Peyer's patch (tissue), 4 donors: ENCODE data around the gene CYP2C9.

ENCODE experiments used
- CTCF ChIP-seq, 6 experiments: fragments of 450-650 bp in 4 of 6; fragments of 200-600 bp in 2 of 6; sonication (generic) in 1 of 6; IDR thresholded peaks; one replicate each; pipeline ENCODE4 v1.5.1; 2017 to 2019; ENCODE audit warnings: antibody characterized with exemption in 6 of 6, mild to moderate bottlenecking in 3 of 6, moderate library complexity in 1 of 6
- POLR2A ChIP-seq, 2 donors: fragments of 450-650 bp; IDR thresholded peaks; one replicate each; pipeline ENCODE4 v1.5.1; 2017; ENCODE audit warnings: antibody characterized with exemption in 2 of 2, mild to moderate bottlenecking in 2 of 2, moderate library complexity in 2 of 2

GRCh38 chr10:94989192-94989591 is 50.7 kb downstream of the CYP2C9 start:
- TF ChIP-seq CTCF (IDR thresholded peaks at IDR 0.05) = no peak
- no peak for TF ChIP-seq POLR2A (IDR thresholded peaks at IDR 0.05)
